HepG2 (cell line): Measurements from ENCODE around the gene TMEM156. TPM values are rescaled to one million over a fixed set of nuclear protein-coding genes. Genes with fewer than 3 reads are reported as not detected.

Experiments used
- ARID4A ChIP-seq: sonication (generic); formaldehyde crosslinking; IDR thresholded peaks from 2 replicates; pipeline ENCODE4 v1.5.0; 2020; ENCODE audit warnings: mild to moderate bottlenecking, missing genetic modification reagents, borderline replicate concordance
- ETV6 ChIP-seq: sonication (generic); formaldehyde crosslinking; conservative IDR thresholded peaks from 2 replicates; pipeline ENCODE4 v1.4.0; 2020; ENCODE audit warnings: missing genetic modification reagents
- GFI1 ChIP-seq: sonication (generic); formaldehyde crosslinking; IDR thresholded peaks from 2 replicates; pipeline ENCODE4 v1.5.0; 2020; ENCODE audit warnings: missing genetic modification reagents, mild to moderate bottlenecking, borderline replicate concordance
- HMGA1 ChIP-seq: sonication (generic); formaldehyde crosslinking; conservative IDR thresholded peaks from 2 replicates; pipeline ENCODE4 v1.4.0; 2020; ENCODE audit warnings: missing genetic modification reagents
- MEIS1 ChIP-seq: sonication (generic); formaldehyde crosslinking; IDR thresholded peaks from 2 replicates; pipeline ENCODE4 v1.9.0; 2021; ENCODE audit warnings: mild to moderate bottlenecking, missing genetic modification reagents, moderate library complexity, borderline replicate concordance
- NR3C1 ChIP-seq: sonication (generic); formaldehyde crosslinking; IDR thresholded peaks from 2 replicates; pipeline ENCODE4 v1.4.0; 2020; ENCODE audit warnings: missing genetic modification reagents
- SOX13 ChIP-seq, 3 experiments: fragments of 450-650 bp in 1 of 3; sonication (generic) in 1 of 3; formaldehyde crosslinking in 1 of 3; IDR thresholded peaks in 2 of 3; conservative IDR thresholded peaks in 1 of 3; 2 replicates each; pipeline versions ENCODE4 v1.5.0 to v1.6.1; 2016 to 2020; ENCODE audit warnings: antibody characterized with exemption in 1 of 3, mild to moderate bottlenecking in 1 of 3, missing compliant biosample characterization in 1 of 3, missing genetic modification reagents in 1 of 3, moderate library complexity in 1 of 3
- SSRP1 ChIP-seq: IDR thresholded peaks from 2 replicates; pipeline ENCODE4 v1.6.1; 2016; ENCODE audit warnings: control low read depth
- XRCC5 ChIP-seq: fragments of 200-400 bp; formaldehyde crosslinking; optimal IDR thresholded peaks from 2 replicates; pipeline ENCODE3; 2017; ENCODE audit warnings: mild to moderate bottlenecking, low read length
- ZBTB34 ChIP-seq: sonication (generic); formaldehyde crosslinking; IDR thresholded peaks from 2 replicates; pipeline ENCODE4 v1.8.0; 2022; ENCODE audit warnings: mild to moderate bottlenecking, missing genetic modification reagents
- ZFX ChIP-seq: sonication (generic); formaldehyde crosslinking; IDR thresholded peaks from 2 replicates; pipeline ENCODE4 v1.4.0; 2020; ENCODE audit warnings: mild to moderate bottlenecking, low read depth, missing genetic modification reagents, moderate library complexity
- ZKSCAN8 ChIP-seq: IDR thresholded peaks from 2 replicates; pipeline ENCODE4 v1.6.1; 2016; ENCODE audit warnings: borderline replicate concordance, missing genetic modification reagents, missing compliant biosample characterization
- ZNF142 ChIP-seq: sonication (generic); formaldehyde crosslinking; IDR thresholded peaks from 2 replicates; pipeline ENCODE4 v1.4.0; 2020; ENCODE audit warnings: missing genetic modification reagents
- ZNF543 ChIP-seq: sonication (generic); formaldehyde crosslinking; IDR thresholded peaks from 2 replicates; pipeline ENCODE4 v1.4.0; 2020; ENCODE audit warnings: mild to moderate bottlenecking, missing genetic modification reagents
- ZNF761 ChIP-seq: sonication (generic); formaldehyde crosslinking; conservative IDR thresholded peaks from 2 replicates; pipeline ENCODE4 v1.4.0; 2020; ENCODE audit warnings: mild to moderate bottlenecking, missing genetic modification reagents
- ZNF784 ChIP-seq: sonication (generic); formaldehyde crosslinking; IDR thresholded peaks from 2 replicates; pipeline ENCODE4 v1.5.1; 2020; ENCODE audit warnings: missing genetic modification reagents, mild to moderate bottlenecking, borderline replicate concordance
- ZNF879 ChIP-seq: sonication (generic); formaldehyde crosslinking; IDR thresholded peaks from 2 replicates; pipeline ENCODE4 v1.8.1; 2023; ENCODE audit warnings: missing genetic modification reagents
- polyA plus RNA-seq, 8 experiments: library from polyadenylated mRNA; depleted of rRNA in 3 of 8; stranded (reverse) in 7 of 8; unstranded in 1 of 8; fragments of >200 nt; fragmentation: Illumina TruSeq in 4 of 8; extraction: Trizol in 4 of 8; gene quantifications; 2 replicates each; pipeline versions ENCODE4 v1.2.1 to v1.2.3, GENCODE V29; 2011 to 2016; ENCODE audit warnings: low read depth in 4 of 8, missing spikeins in 1 of 8, mixed read lengths in 1 of 8; ENCODE audit not compliant: insufficient read depth in 1 of 8
- total RNA-seq, 5 experiments: library from RNA; depleted of rRNA; stranded (reverse); fragments of >200 nt; fragmentation: Illumina TruSeq; extraction: Trizol; gene quantifications; 2 replicates each; pipeline ENCODE4 v1.2.3, GENCODE V29; 2016; ENCODE audit warnings: low read depth in 1 of 5

Gene TMEM156
- total and polyA plus RNA-seq, 2 of the 13 experiments (the other 11 are each of a cell fraction or from before 2014, with no cell fraction given): 1.6 TPM; not detected in 1

- TF ChIP-seq ZNF142 (CRISPR knock-in tag) (no peak), ZNF543 (CRISPR knock-in tag) (0 out of 2 replicates have a peak, but pooled peaks have one; percentile 1), SOX13 (IDR thresholded peaks at IDR 0.05) (no peak), SOX13 (CRISPR knock-in tag; conservative IDR thresholded peaks at IDR 0.05 in 1 of 2, IDR thresholded peaks at IDR 0.05 in 1 of 2) (0 out of 4 replicates have a peak, but pooled peaks of 1 of the 2 experiments have one; percentile 83), ZNF879 (CRISPR knock-in tag) (no peak), ZFX (0 out of 2 replicates have a peak, but pooled peaks have one; percentile 3), SSRP1 (CRISPR knock-in tag) (peak; percentile 30; the same call in 1 of the 2 replicates), ETV6 (CRISPR knock-in tag) (no peak), ARID4A (CRISPR knock-in tag) (no peak), ZNF761 (CRISPR knock-in tag) (no peak), HMGA1 (no peak), ZNF784 (CRISPR knock-in tag) (no peak), MEIS1 (CRISPR knock-in tag) (no peak), ZKSCAN8 (CRISPR knock-in tag) (0 out of 2 replicates have a peak, but pooled peaks have one; percentile 12), XRCC5 (no peak), GFI1 (no peak), ZBTB34 (CRISPR knock-in tag) (no peak), NR3C1 (CRISPR knock-in tag) (no peak)
Observed at GRCh38 chr4:39043861-39044363, 11.7 kb upstream of the TMEM156 start (continued).
